GM18502 (cell line): ENCODE measurements around the gene RNF217.
"Not testable (repeated sequence)": the region's sequence is repeated elsewhere in the genome, so short reads cannot be mapped to it uniquely, and the experiment has no call there.

ENCODE experiments used
- ATAC-seq: cut with Tn5 transposase; IDR thresholded peaks from one replicate; pipeline ENCODE4 v1.9.1; 2021; ENCODE audit warnings: mild to moderate bottlenecking; ENCODE audit not compliant: unreplicated experiment, poor library complexity

RNF217 gene

GRCh38 chr6:125046107-125046925, 84.1 kb downstream of the RNF217 start:
- ATAC-seq: no peak

- ATAC-seq: no peak
These were observed 86.0 kb downstream of the RNF217 start for GRCh38 chr6:125048274-125048673.

GRCh38 chr6:125050663-125051318, 88.6 kb downstream of the RNF217 start:
- no peak for ATAC-seq

GRCh38 chr6:125053809-125054208, 91.6 kb downstream of the RNF217 start:
- no peak for ATAC-seq

GRCh38 chr6:125054331-125054730, 92.1 kb downstream of the RNF217 start:
- ATAC-seq: no peak

- ATAC-seq: no peak
These were observed 95.4 kb downstream of the RNF217 start for GRCh38 chr6:125057392-125058246.

GRCh38 chr6:125058546-125058945, 96.3 kb downstream of the RNF217 start:
- ATAC-seq: no peak

GRCh38 chr6:125063307-125063706, 101.1 kb downstream of the RNF217 start:
- no peak for ATAC-seq

GRCh38 chr6:125066140-125066539, 103.9 kb downstream of the RNF217 start:
- ATAC-seq: no peak

GRCh38 chr6:125066964-125067363, 104.7 kb downstream of the RNF217 start:
- ATAC-seq: no peak

GRCh38 chr6:125067552-125067951, 105.3 kb downstream of the RNF217 start:
- ATAC-seq: no peak

GRCh38 chr6:125073071-125073470, 110.8 kb downstream of the RNF217 start:
- no peak for ATAC-seq

GRCh38 chr6:125074120-125074519, 111.9 kb downstream of the RNF217 start:
- ATAC-seq: no peak

- not testable (repeated sequence) for ATAC-seq
These were observed 112.8 kb downstream of the RNF217 start for GRCh38 chr6:125075073-125075472.

- no peak for ATAC-seq
These were observed 113.7 kb downstream of the RNF217 start for GRCh38 chr6:125075741-125076481.

GRCh38 chr6:125076482-125076742, 114.2 kb downstream of the RNF217 start:
- no peak for ATAC-seq

- ATAC-seq: no peak
These were observed 115.2 kb downstream of the RNF217 start for GRCh38 chr6:125077453-125077852.

- ATAC-seq: no peak
These were observed 116.5 kb downstream of the RNF217 start for GRCh38 chr6:125078602-125079321.

- no peak for ATAC-seq
These were observed 120.9 kb downstream of the RNF217 start for GRCh38 chr6:125082908-125083683.
